ENCODE data around the gene UPF2.

DNA sequence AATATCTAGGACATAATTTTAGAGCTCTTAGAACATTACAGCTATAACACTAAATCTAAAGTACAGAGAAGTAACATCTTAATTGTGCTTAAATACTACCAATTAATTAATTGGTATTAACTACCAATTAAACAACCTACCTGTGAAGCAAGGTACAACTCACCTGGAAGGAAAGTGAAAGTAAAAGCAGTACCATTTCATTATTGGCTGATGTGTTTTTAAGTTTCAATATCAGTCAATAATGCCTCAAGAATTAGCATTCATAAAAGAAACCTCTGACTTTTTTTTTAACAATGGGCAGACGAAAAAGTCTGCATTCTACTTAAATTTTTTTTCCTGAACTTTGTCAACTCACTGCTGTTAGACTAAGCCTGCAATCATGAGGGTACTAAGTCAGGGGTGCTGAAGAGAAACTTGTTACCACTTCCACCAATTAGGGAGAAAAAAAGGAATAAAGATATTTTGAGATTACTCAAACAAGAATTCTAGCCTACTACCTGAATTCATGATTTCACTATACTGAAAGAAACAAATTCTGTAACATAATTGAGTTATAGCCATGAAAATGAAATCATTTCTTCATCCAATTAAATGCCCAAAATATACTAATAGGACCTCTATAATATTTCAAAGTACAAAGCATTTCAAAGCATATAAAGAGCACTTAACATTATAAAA, 19.9 kb downstream of the UPF2 start:
- TF ChIP-seq, protein P1, sequence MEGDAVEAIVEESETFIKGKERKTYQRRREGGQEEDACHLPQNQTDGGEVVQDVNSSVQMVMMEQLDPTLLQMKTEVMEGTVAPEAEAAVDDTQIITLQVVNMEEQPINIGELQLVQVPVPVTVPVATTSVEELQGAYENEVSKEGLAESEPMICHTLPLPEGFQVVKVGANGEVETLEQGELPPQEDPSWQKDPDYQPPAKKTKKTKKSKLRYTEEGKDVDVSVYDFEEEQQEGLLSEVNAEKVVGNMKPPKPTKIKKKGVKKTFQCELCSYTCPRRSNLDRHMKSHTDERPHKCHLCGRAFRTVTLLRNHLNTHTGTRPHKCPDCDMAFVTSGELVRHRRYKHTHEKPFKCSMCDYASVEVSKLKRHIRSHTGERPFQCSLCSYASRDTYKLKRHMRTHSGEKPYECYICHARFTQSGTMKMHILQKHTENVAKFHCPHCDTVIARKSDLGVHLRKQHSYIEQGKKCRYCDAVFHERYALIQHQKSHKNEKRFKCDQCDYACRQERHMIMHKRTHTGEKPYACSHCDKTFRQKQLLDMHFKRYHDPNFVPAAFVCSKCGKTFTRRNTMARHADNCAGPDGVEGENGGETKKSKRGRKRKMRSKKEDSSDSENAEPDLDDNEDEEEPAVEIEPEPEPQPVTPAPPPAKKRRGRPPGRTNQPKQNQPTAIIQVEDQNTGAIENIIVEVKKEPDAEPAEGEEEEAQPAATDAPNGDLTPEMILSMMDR (IDR thresholded peaks at IDR 0.05): no peak
- TF ChIP-seq POLR2A (IDR thresholded peaks at IDR 0.05): no peak
- TF ChIP-seq POLR2AphosphoS5 (IDR thresholded peaks at IDR 0.05): no peak
